NT2/D1 (cell line): ENCODE data around the gene EXOC2.

Experiments used
- DNase-seq: peaks from one replicate; pipeline ENCODE4 v3.0.0-alpha.2; 2011; ENCODE audit warnings: low read depth, low spot score
- H3K27me3 ChIP-seq: 2 replicates; pipeline ENCODE4 v1.6.0; 2011; ENCODE audit warnings: mild to moderate bottlenecking; ENCODE audit not compliant: insufficient read length, insufficient read depth
- H3K36me3 ChIP-seq: 2 replicates; pipeline ENCODE4 v1.6.1; 2011; ENCODE audit warnings: mild to moderate bottlenecking, low read length, mixed read lengths; ENCODE audit not compliant: insufficient read depth, insufficient read length
- H3K4me1 ChIP-seq: 2 replicates; pipeline ENCODE4 v1.5.1; 2011; ENCODE audit not compliant: insufficient read depth, insufficient read length
- H3K4me3 ChIP-seq: 2 replicates; pipeline ENCODE4 v1.5.1; 2011; ENCODE audit warnings: low read depth; ENCODE audit not compliant: insufficient read length
- H3K9ac ChIP-seq: 2 replicates; pipeline ENCODE4 v1.6.0; 2011; ENCODE audit warnings: low read depth; ENCODE audit not compliant: insufficient read length
- H3K9me3 ChIP-seq: 2 replicates; pipeline ENCODE4 v1.5.1; 2011; ENCODE audit warnings: mild to moderate bottlenecking, low read length; ENCODE audit not compliant: insufficient read depth
- SUZ12 ChIP-seq: IDR thresholded peaks from 2 replicates; pipeline ENCODE4 v1.6.1; 2011; ENCODE audit not compliant: insufficient read length, insufficient read depth; ENCODE audit errors: extremely low read depth
- YY1 ChIP-seq: IDR thresholded peaks from 2 replicates; pipeline ENCODE4 v1.6.1; 2011; ENCODE audit not compliant: insufficient read length, insufficient read depth
- ZNF274 ChIP-seq: IDR thresholded peaks from 2 replicates; pipeline ENCODE4 v1.6.1; 2011; ENCODE audit warnings: mild to moderate bottlenecking, low read depth, low read length

Gene EXOC2

DNA sequence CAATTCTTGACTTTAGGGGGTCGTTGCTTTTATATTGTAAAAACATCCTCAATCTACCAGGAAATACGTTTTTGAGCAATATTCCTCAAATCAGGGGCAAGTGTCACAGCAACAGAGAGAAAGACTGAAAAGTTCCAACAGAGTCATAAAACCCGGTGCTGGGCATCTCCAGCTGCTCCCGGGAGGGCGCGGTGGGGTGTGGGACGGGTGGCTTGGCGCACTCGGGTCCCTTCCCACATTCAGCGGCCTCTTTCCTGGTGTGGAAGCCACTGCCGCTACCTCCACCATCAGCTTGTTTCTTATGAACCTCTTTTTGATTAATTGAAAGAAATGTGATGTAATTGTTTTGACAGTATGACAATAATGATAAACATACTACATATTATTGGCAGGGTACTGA, 203.2 kb downstream of the EXOC2 start:
- peaks cover 13% of the 10 kb centered on the region; the same call in 1 of the 2 replicates for H3K9me3 ChIP-seq
- DNase-seq = no peak
- peaks cover 12% of the 10 kb centered on the region for H3K36me3 ChIP-seq
- H3K27me3 ChIP-seq = no peaks in the 10 kb centered on the region
- no peaks in the 10 kb centered on the region for H3K4me1 ChIP-seq
- TF ChIP-seq YY1 = no peak
- no peak for TF ChIP-seq SUZ12
- TF ChIP-seq ZNF274 = no peak
- no peak overlapping the region for H3K4me3 ChIP-seq
- H3K9ac ChIP-seq = no peak overlapping the region

DNA sequence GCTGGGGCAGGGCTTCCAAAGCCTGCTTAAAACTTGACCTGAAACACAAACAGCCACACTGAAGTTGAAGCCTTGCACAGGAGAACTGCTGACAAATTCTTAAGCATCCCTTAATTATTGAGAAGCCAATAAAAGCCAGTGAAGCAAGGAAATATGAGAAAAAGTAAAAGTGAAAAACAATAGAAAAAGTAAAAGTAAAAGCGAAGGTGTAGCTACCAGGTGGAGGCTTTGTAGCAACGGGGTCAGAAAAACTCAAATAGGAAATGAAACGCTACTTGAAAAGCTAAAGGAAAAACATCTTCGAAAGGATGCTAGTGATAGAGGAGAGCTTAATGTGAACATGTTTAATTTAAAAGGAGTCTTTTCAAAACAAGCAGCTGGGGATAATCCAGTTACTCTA, 203.9 kb downstream of the EXOC2 start:
- Histone ChIP-seq H3K9ac (no peak overlapping the region), H3K9me3 (peaks cover 13% of the 10 kb centered on the region; the same call in 1 of the 2 replicates), H3K4me3 (no peak overlapping the region), H3K27me3 (no peaks in the 10 kb centered on the region), H3K4me1 (no peaks in the 10 kb centered on the region), H3K36me3 (peaks cover 12% of the 10 kb centered on the region)
- no peak for DNase-seq
- no peak for TF ChIP-seq ZNF274
- TF ChIP-seq YY1 = no peak
- no peak for TF ChIP-seq SUZ12

DNA sequence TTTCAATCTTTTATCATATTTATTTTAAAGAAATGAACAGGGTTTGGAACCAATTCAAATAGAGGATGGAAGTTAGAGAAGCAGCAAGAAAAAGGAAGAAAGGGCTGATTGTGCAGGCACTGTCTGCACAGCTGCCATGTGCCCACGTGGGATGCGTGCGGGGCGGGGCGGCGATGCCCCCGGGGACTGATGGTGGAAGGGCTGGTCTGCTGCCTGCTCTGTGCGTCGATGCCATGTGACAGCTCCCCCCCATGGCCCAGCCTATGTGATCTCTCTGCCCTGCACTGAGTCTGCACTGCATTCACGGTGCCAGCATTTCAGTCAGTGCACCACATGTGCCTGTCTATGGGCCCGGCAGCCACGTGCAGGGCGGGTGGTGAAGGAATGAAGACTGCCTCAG, 205.0 kb downstream of the EXOC2 start:
- DNase-seq = no peak
- no peak overlapping the region for H3K4me3 ChIP-seq

DNA sequence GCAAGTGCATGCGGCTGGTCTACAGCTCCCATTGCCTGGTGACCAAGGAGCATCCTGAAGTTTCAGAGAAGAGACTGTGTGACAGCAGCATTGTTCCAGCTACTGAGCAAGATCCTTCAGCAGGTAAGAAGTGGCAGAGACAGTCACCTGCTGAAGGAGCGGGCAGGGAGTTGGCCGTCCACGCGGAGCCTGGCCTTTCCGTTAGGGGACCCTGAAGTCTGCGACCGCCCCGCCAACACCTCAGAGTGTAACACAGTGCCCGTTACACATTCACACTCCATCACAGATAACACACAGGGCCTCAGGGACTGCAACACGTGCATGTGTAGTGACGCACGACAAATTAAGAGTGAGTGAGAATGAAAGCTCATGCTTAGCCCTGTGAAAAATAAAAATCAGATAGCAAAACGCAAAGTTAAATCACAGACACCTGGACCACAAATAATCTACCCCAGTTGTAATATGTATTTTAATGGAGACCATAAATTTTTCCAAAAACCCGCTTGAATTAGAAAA, 207.2 kb downstream of the EXOC2 start:
- DNase-seq = no peak
- no peaks in the 10 kb centered on the region for H3K9me3 ChIP-seq
- peaks cover 12% of the 10 kb centered on the region for H3K36me3 ChIP-seq
- H3K4me1 ChIP-seq = no peaks in the 10 kb centered on the region
- H3K4me3 ChIP-seq = no peak overlapping the region
- no peaks in the 10 kb centered on the region for H3K27me3 ChIP-seq
- no peak for TF ChIP-seq ZNF274
- TF ChIP-seq YY1 = no peak
- TF ChIP-seq SUZ12 = no peak
- H3K9ac ChIP-seq = no peak overlapping the region

More for the DNA sequence above, 205.0 kb downstream of the EXOC2 start:
- TF ChIP-seq SUZ12 (no peak), YY1 (no peak), ZNF274 (no peak)
- H3K9ac ChIP-seq = no peak overlapping the region
- H3K4me1 ChIP-seq = no peaks in the 10 kb centered on the region
- H3K27me3 ChIP-seq = no peaks in the 10 kb centered on the region
- peaks cover 9% of the 10 kb centered on the region; the same call in 1 of the 2 replicates for H3K9me3 ChIP-seq
- peaks cover 12% of the 10 kb centered on the region for H3K36me3 ChIP-seq

DNA sequence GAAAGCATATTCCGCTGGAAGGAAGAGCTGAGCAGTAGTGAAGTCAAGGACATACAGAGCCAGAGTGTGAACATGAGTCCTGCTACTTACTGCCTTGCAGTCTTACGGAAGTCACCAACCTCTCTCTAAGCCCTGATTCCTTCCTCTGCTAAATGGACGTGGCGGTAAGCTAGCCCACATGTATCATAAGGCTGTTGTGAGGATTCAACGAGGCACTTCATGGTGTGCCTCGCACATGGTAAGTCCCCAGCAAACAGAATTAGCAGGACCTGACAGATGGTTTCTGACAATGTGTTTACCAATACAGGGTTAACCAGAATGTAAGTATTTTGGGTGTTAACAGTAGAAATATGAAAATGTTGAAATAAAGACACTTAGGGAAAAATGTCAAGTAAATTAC, 208.2 kb downstream of the EXOC2 start:
- no peaks in the 10 kb centered on the region for H3K27me3 ChIP-seq
- TF ChIP-seq ZNF274 (no peak), YY1 (no peak), SUZ12 (no peak)
- no peaks in the 10 kb centered on the region for H3K9me3 ChIP-seq
- DNase-seq = no peak
- no peak overlapping the region for H3K4me3 ChIP-seq
- H3K36me3 ChIP-seq = peaks cover 12% of the 10 kb centered on the region
- no peak overlapping the region for H3K9ac ChIP-seq
- no peaks in the 10 kb centered on the region for H3K4me1 ChIP-seq

DNA sequence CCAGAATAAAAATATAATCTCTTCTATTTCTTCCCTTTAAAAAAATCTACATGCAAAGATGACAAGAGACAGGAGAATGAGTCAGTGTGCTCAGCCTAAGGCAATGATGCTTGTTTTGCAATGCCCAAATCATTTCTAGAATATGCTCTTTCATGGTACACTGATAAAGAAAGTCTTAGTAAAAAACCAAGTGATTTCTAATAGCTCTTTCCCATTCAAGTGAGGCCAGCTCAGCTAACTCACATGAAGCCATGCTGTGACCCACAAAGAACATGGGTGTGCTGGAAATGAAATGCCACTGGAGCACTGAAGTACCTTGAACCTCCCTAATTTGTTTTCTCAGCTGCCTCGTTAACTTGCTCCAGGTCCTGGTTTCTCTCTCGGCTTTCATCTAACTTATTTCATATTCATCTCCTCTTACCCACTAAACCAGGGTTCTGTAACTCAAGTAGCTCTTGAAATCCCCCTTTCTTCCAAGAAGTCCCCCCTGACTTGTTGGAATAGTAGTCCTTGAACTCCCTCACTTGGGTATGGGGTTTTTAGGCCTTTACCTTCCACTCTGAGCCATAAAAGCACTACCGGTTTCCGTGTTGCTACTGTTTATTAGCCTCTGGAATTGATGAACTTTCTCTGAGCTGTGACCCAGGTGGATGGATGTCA, 208.7 kb downstream of the EXOC2 start:
- Histone ChIP-seq H3K9me3 (no peaks in the 10 kb centered on the region), H3K9ac (no peak overlapping the region), H3K27me3 (no peaks in the 10 kb centered on the region), H3K36me3 (peaks cover 12% of the 10 kb centered on the region), H3K4me3 (no peak overlapping the region), H3K4me1 (no peaks in the 10 kb centered on the region)
- no peak for TF ChIP-seq SUZ12
- no peak for TF ChIP-seq YY1
- no peak for TF ChIP-seq ZNF274
- DNase-seq = no peak

DNA sequence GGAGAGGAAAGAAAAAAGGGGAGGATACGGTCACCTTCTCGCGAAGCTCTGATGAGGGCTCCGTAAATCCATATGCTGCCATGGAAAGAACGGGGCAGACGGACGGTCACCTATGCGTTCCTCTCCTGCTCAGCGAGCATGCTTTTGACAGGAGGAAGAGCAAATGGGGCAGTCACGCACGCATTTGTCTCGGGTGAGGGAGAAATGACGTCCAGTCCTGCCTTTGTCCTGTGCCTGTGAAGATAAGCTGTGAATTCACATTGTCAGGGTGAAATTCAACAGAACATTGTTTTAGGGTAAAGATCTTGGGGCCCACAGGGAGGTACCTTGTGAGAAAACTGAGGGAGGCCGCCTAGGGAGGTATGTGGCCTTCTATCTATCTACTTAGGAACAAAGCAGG, 217.6 kb downstream of the EXOC2 start:
- Histone ChIP-seq H3K9ac (no peak overlapping the region), H3K9me3 (no peaks in the 10 kb centered on the region), H3K36me3 (no peaks in the 10 kb centered on the region), H3K4me3 (no peak overlapping the region), H3K27me3 (no peaks in the 10 kb centered on the region), H3K4me1 (peaks cover 6% of the 10 kb centered on the region)
- TF ChIP-seq ZNF274 (no peak), YY1 (no peak), SUZ12 (no peak)
- DNase-seq = no peak
